ENCODE data around the gene CIDEC. TPM values are rescaled to one million over a fixed set of nuclear protein-coding genes. Genes with fewer than 3 reads are reported as not detected.

CIDEC gene
- total and polyA plus RNA-seq, 9 of the 15 experiments (the other 6 are each of a cell fraction or from before 2014, with no cell fraction given), result not detected

- no peak for TF ChIP-seq FOXJ2 (tag; IDR thresholded peaks at IDR 0.05)
- no peak for TF ChIP-seq PBX2 (CRISPR knock-in tag; IDR thresholded peaks at IDR 0.05; ENCODE audit: low read depth)
- TF ChIP-seq PBX2 (tag; conservative IDR thresholded peaks at IDR 0.05; ENCODE audit: low read depth), result 0 out of 2 replicates have a peak, but pooled peaks have one; percentile 13
- TF ChIP-seq RFX5 (IDR thresholded peaks at IDR 0.05; ENCODE audit: low read depth, low read length), result no peak
- no peak for TF ChIP-seq YBX1 (IDR thresholded peaks at IDR 0.05)
- no peak for TF ChIP-seq TCFL5 (CRISPR knock-in tag; conservative IDR thresholded peaks at IDR 0.05)
- no peak for TF ChIP-seq BRF2 (IDR thresholded peaks at IDR 0.05; ENCODE audit: borderline replicate concordance, insufficient read depth, insufficient read length)
- no peak for TF ChIP-seq DDX20 (tag; IDR thresholded peaks at IDR 0.05; ENCODE audit: low read depth)
- no peak for TF ChIP-seq SNAPC5 (CRISPR knock-in tag; IDR thresholded peaks at IDR 0.05)
- no peak; the same call in 1 of the 2 replicates for TF ChIP-seq CBX1 (IDR thresholded peaks at IDR 0.05; ENCODE audit: low read depth)
- TF ChIP-seq FIP1L1 (IDR thresholded peaks at IDR 0.05; ENCODE audit: low read depth, low read length, poor library complexity, severe bottlenecking), result peak; percentile 56
- TF ChIP-seq MYNN (IDR thresholded peaks at IDR 0.05), result no peak
- no peak for TF ChIP-seq MYNN (CRISPR knock-in tag; IDR thresholded peaks at IDR 0.05)
- peak; percentile 81 to 87 for TF ChIP-seq E2F6 (IDR thresholded peaks at IDR 0.05; ENCODE audit: borderline replicate concordance in 1 of 2, extremely low read depth in 1 of 2, insufficient read depth in 1 of 2, insufficient read length in 1 of 2, low read depth in 1 of 2, low read length in 1 of 2, poor library complexity in 1 of 2, severe bottlenecking in 1 of 2)
- peak; percentile 93 for TF ChIP-seq ZFX (CRISPR knock-in tag; IDR thresholded peaks at IDR 0.05)
- no peak for TF ChIP-seq ZNF174 (CRISPR knock-in tag; IDR thresholded peaks at IDR 0.05)
- TF ChIP-seq FOXJ3 (CRISPR knock-in tag; IDR thresholded peaks at IDR 0.05), result no peak
- TF ChIP-seq THRB (CRISPR knock-in tag; conservative IDR thresholded peaks at IDR 0.05), result 0 out of 2 replicates have a peak, but pooled peaks have one; percentile 25
- no peak for TF ChIP-seq ZNF696 (CRISPR knock-in tag; conservative IDR thresholded peaks at IDR 0.05)
- TF ChIP-seq SUPT5H (IDR thresholded peaks at IDR 0.05), result peak; percentile 98
- TF ChIP-seq XRCC4 (IDR thresholded peaks at IDR 0.05; ENCODE audit: extremely low read depth, insufficient read depth, insufficient read length), result no peak
Measured at GRCh38 chr3:9890249-9891071, 10.4 kb upstream of the CIDEC start, which contains the start of gene JAGN1 (continued).
